Stimulated activated CD4-positive, alpha-beta T cell treated with anti-CD3 and anti-CD28 coated beads, Interleukin-2, amount 100 ng/mL, for 4 hours (primary cell): Measurements from ENCODE around the gene RAB3C.

ENCODE experiments used
- DNase-seq: peaks from one replicate; pipeline ENCODE4 v3.0.0-alpha.2; 2020; ENCODE audit warnings: low read depth

Gene RAB3C

DNA sequence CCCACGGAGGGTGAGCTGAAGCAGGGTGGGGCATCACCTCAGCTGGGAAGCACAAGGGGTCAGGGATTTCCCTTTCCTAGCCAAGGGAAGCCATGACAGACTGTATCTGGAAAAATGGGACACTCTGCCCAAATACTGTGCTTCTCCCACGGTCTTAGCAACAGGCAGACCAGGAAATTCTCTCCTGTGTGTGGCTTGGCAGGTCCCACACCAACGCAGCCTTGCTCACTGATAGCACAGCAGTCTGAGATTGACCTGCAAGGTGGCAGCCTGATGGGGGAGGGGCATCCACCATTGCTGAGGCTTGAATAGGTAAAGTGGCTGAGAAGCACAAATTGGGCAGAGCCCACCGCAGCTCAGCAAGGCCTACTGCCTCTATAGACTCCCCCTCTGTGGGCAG, 23.2 kb downstream of the RAB3C start:
- no peak for DNase-seq

DNA sequence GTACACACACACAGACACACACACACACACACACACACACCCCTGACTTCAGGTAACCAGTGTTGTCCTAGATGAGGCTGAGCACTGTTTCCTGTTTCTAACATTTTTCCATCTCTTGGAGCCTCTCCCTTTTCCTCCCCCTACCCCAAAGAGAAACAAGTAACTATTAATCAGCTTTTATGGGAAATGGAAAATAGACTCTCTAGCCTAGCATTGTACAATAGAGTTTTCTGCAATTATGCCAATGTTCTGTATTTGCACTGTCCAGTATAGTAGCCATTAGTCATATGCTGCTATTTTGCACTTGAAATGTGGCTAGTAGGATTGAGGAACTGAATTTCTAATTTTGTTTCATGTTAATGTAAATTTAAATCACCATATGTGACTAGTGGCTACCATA, 33.1 kb downstream of the RAB3C start:
- no peak for DNase-seq

DNA sequence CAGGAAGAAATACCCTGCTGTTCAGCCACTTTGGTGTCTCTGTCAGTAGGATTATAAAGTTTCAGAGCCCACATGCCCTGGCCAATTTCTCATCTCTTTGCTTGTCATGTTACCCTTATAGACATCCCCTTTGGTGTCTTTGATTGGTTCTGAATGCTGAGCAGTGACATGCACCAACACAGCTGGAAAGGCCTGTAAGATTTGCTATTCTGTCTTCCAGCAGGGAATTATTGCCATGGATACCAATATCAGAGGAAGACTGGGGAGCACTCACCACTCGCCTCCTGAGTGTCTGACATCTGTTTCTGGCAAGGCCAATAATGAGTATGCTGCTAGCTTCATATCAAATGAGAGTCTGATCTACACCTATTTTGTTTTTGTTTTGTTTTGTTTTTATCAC, 34.4 kb downstream of the RAB3C start:
- no peak for DNase-seq

DNA sequence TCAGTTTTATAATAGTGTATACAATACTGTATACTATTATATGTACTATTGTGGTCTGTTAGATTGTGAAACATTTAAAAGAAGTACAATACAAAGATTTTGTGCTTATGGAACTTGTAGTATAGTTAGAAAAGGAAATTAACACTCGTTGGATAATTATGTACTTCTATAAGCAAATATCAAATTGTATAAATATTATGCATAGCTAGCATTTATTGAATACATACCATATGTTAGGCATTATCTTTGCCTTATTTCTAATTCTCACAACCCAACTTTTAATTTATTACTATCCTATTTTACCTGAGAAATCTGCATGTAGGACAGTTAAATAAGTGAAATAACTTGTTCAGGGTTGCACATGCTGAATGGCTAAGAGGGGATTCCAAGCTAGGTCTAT, 37.5 kb downstream of the RAB3C start:
- DNase-seq = no peak

DNA sequence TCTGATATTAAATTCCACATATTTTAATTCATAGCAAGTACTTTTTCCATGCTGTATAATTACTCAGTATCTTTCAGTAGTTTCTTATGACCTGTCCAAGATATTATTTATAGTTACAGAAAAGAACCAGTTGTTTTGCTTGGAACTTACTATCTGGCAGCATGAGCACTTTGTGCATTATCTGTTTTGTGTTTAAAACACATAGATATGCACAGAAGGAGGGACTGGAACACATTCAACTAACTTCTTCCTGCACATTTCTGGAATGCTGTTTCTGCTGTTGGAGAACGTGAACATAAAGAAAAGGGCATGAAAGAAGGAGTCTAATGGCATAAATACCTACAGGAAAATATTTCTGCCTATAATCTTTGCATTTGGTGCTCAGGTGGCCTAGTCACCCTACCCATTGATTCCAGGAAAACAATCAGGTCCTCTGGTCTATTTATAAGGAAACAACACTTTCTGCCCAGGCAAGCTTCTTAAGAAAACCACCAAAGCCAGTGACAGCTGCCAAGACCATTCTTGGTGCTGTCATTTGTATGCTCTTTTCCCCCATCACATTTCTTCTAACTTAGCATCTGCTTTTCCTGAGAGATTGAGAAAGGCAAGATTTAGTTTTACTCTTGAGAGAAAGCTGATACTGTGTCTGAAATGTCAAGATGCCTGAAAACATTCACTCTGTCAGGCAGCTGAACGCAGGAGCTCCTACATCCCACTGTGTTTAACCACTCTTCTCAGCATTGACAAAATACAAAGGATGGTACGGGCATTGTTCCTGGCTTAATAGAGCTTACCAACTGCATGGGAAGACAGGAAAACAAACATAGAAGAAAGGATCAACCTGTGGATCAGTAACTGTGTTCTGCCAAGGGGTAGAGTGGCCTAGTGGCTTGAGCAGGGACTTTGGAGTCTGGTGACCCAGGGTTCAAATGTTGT, 40.3 kb downstream of the RAB3C start:
- no peak for DNase-seq

DNA sequence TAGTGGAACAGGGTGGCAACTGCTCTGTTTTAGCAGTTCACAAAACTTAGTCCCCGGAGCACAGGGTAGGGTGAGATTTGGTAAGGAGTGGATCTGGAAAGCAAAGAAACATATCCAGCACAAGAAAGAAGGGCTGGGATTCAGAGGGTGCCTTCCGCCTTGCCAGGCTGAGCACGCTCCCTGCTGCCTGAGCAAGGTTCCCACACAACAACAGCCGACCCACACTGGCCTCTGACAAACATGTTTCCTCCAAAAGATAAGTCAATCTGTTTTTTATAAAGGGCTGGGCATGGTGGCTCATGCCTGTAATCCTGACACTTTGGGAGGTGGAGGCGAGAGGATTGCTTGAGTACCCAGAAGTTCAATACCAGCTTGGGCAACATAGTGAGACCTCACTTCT, 45.8 kb downstream of the RAB3C start:
- no peak for DNase-seq

DNA sequence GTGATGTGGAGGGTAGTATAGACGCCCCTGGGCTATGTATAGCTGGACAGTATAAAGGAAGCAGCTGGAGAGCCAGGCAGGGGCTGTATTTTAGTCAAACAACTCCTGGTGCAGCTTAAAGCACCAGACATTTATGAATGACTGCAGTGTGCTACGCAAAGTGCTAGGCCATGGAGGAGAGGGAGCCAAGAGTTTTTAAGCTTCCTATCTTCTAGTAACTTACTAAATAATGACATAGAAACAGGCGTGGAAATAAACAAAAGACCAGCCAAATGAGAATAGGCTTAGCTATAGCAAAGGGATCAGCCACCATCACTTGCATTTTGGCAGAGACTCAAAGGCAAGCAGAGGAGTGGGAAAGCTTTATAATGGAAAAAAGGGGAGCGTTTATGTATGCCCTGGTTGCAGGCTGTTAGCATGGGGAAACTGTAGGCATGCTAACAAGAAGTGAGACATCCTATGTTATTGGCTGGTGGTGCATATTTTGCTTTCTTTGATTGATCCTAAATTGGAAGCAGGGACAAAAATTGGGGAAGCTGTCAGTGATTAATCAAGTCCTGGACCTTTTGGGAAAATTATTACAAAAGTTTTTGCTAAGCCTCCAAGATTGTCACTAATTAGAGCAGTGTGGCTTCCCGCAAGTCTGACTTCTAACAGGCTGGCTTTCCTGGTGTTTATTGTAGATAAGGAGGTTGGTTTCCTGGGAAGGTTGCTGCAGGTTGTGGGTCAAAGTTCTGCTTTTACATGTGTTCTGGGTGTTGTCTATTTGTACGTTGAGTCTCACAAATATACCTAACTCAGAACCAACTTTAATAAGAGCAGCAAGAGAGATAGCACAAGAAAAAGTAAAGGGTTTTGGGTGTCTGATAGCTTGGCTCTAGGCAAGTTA, 46.6 kb downstream of the RAB3C start:
- no peak for DNase-seq

DNA sequence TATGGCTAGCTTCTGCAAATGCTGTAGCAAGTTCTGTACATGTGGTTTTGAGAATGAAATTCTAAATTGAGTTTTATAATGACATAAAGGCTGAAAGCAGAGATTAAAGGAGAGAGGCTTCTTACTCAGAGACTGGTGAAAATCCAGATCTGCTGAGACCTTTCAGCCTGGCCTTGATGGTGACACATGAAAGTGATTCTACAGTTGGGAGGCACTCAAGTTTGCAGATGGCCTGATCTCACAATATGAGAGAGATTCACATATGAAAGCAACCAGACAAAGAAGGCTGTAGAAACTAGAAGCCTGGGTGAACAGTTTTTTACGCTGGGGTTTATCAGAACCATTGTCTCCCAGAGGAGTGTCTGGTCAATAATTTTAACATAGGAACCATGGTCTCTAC, 49.0 kb downstream of the RAB3C start:
- no peak for DNase-seq

DNA sequence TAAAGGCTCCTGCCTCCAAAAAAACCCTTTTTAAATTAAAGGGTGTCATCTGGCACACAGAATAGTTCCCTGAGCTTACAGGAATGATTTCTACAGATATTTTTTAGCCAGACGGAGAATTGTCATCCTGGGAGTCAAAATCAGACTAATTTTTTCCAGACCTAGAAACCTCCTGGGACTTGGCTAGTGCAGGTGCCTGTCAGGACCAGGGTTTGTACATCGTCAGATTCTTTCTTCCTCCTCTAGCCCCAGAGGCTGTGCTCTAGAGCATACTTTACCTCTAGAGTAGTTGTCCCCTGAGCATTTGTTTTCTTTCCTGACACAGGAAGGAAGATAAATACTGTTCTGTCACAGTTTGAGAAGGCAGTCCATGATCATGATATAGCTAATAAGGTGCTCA, 52.5 kb downstream of the RAB3C start:
- no peak for DNase-seq

DNA sequence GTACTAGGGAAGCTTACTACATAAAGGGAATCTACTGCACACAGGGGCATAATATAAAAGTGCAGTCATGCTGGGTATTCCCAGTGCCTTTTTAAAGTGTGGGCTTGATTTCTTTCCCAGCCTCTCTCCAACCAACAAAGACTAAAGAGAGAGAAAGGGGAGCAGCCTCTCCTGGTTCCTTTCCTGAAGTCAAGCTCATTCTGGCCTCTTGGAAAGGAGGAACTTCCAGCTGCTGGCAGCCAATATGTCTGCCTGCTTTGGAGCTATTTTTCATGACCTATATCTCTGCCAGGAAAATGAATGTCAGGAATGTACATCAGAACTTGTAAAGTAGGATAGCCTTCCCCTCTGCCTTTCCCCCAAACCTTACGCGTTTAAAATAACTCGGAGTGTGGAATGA, 57.1 kb downstream of the RAB3C start:
- DNase-seq = no peak

DNA sequence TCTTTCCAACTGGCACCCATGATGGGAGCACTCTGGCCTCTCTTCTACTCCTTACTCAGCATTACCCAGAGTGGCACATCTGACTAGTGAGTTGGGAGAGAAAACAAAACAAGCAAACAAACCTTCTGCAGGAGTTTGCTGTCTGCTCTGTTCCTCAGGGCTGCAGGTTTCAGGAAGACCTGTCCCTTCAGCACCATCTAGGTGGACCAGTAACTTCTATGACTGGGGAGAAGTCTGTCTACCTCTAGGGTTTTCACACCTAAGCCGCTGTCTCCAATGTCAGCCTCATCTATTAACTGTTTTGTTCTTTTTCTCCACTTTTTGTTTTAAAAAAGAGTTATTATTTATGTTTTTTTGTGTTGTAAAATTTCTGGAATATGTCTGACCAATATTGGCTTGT, 58.7 kb downstream of the RAB3C start:
- no peak for DNase-seq

DNA sequence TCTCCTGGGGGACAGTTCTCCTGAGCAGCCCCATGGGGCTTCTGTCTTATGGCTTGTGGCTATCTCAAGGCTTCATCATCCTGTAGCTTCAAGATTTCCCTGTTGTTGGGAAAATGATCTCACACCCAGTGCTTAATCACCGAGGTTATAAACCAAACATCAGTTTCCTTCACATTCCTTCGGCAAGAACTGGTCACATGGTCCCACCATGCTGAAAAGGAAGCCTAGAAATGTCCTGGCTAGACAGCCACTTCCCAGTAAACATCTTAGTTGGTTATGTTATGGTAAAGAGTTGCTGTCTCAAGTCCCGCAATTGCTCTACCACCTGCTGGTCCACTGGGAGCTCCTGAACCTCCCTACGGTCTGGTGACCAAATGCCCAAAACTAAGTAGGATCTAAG, 66.0 kb downstream of the RAB3C start:
- no peak for DNase-seq

DNA sequence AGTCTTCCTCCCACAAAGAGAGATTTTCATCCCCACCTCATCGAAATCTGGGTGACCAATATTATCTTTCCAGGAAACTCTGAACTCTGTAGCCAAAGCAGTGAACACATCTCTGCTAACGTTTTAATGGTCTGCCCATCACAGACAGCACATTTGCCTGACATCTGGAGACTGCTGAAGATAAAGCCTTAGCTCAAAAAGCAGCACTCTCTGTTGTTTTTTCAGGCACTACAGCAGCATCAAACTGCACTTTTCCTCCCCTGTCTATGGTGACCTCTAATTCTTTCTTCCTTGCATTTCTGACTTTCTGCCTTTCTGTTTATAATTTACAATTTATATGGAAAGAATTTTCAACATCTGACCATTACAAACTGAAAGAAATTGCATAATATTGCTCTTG, 66.8 kb downstream of the RAB3C start:
- DNase-seq = no peak

DNA sequence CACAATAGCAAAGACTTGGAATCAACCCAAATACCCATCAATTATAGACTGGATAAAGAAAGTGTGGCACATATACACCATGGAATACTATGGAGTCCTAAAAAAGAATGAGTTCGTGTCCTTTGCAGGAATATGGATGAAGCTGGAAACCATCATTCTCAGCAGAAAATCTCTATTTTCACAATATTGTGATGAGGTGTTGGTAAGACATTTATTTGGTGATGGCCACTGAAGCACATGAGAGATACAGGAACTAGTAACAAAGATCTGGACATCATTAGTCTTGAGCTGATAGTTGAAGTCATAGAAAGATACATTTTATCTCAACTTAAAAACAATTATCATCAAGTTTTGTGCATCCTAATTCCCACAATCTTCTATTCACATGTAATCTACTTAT, 70.6 kb downstream of the RAB3C start:
- no peak for DNase-seq

DNA sequence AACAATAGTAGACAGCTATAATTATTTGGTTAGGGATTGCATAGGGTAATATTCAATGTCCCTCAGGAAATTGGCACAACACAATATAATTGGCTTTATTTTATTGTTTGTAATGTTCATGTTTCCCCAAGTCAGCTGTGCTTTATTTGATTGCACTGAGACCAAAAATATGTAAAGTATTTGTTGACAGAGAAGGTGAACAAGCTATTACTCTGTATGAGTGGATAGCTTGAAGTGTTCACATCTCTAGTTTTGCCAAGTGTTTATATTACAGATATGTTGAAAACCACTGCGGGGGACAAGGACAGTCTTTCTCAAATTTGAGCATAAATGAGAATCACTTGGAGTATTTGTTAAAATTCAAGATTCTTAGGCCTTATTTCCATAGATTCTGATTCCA, 83.3 kb downstream of the RAB3C start:
- no peak for DNase-seq

DNA sequence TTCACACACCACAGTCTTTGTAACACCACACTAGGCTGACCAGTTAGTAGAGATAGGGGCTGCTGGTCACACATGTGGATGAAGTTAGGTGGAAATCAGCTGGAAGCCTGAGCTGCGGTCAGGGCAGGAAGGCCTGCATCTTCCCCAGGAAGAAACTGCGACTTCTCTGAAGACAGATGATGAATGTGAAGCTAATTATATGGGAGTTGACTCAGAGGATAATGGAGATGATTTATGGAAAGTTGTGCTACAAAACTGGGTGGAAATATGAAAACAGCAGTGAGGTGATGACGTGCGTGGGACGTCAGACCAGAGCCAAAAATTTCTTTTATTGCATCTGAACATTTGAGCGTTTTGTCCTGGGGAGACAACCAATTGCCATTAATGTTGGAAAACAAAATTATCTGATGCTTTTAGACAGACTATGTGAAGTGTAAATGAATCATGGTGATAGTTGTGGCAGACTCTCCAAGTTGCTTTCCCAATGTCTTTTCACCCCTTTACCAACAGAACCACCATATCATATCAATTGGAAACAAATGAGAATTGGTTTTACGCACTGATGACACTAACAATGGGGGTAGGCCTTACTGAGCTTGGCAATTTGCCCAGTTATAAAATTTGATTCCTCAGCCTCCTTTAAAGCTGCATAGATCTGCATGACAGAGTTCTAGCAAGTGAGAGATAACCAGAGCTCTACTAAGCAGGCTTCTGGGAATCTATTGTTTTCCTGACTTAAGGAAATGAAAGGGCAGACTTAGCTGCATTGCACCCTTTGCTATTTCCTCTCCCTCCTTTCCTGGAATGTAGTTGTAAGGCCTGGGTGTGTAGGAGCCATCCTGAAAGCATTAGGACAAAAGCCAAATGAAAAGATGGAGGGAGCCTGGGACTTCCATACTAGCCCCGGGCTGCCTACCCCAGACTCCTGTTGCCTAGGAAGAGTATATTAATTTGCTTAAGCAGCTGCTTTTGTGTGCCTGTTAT, 84.0 kb downstream of the RAB3C start:
- DNase-seq = no peak

DNA sequence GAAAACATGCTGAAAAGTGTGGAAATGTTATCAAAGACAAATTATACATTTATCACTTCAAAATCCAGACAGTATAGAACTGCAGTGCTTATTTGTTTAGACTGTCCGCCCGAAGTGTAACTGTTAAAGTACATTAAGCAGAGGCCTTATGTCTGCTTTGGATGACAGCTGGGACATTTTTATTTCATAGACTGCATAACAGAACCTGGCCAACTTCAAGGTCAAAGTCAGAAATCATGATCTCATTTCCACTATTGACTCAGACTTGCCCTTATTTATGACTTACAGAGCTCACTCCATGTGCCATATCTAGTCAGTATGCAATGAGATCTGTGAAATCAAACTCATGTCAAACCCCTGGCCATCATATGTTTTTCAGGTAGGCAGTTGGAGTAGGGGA, 87.7 kb downstream of the RAB3C start:
- DNase-seq = no peak

DNA sequence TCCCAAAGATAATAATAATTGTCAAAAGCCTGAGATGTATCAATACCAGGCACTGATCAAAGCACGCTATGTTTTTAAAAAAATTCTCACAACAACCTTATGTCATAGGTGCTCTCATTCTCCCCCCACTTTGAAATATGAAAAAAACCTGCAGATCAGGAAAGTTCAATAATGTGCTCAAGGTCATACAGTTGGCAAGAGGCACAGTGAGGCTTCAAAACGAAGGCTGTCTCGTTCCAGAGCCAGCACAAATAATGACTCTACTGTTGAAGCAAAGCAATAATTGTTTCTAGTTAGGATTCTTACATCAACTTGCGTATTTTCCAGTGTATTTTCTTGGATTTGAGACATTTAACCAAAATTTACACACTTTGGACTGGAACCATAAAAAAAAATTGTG, 88.3 kb downstream of the RAB3C start:
- DNase-seq = no peak

DNA sequence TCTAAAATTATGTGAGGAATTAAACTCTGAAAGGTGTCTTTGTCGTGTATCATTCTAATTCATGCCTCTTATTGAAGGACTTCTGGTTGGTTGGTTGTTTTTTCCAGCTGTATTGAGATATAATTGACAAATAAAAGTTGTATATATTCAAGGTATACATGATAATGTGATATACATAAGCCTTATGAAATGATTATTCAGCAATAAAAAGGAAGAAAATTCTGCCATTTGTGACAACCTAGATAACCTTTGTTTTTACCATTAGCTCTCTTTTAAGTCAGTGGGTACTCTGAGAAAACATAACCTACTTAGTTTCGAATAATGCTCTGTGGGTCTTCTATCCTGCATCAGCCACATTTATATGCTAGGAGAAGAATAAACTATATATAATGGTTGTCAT, 89.6 kb downstream of the RAB3C start:
- no peak for DNase-seq

DNA sequence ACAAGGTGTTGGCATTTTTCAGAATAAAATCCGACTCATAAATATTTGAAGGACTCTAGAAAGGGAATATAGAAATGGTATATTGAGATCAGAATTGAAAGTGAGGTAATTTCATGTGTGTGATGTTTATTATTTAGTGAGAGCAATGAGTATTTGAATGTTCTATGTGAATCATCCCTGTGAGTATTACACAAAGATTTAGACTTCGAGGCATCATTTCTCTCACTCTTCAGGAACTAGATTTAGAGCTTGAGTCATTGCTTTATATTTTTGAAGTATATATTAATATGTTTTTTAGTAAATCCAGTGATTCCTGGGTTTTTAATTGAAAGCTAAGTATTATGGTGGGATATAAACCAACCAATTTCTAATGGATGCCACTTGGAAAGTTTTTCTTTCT, 91.2 kb downstream of the RAB3C start:
- DNase-seq = no peak

DNA sequence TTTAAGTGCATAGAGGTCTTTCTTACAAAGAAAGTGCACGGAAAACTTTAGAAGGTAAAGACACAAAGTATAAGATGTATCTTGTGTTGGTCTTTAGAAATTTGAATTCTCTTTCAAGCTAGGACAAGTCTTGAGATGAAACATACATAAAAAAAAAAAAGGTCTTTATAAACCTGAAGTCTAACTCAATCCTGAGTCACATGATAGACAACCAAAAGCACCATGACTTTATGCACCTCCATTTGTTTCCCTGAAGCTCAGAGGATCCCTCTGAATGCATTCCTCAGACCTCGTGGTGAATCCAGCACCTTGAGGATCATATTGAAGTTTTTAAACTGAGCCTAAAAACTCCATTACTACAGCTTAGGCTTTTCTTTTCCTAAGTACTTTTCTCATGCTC, 91.8 kb downstream of the RAB3C start:
- DNase-seq = no peak

DNA sequence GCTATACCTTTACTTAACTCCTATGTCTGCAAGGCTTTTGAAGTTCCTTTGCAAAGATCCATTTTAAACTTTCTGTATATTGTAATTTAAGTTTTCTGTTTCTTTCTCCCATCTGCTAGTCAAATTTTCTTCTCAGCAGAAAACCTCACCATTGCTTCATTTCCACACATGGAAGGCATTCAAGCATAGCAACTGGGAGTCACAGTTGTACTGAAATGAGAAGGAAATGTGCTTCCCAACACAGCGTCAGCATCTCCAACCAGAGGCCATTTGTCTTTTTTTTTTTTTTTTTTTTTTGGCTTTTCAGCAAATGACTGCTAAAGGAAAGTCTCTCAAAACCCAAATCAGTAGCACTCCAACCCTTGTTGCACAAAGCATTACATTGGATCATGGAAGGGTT, 92.5 kb downstream of the RAB3C start:
- DNase-seq = no peak
